OCI-LY7 (cell line): ENCODE measurements around the gene TLL2. TPM values are rescaled to one million over a fixed set of nuclear protein-coding genes. Genes with fewer than 3 reads are reported as not detected.

Experiments
- BruUV-seq: library from RNA; stranded (reverse); fragments of 400-500 nt; replicated peaks from 2 replicates; lab custom pipeline; 2021; lab: Mats Ljungman, UMichigan
- CTCF ChIA-PET: fragments of 300-600 bp; sonication (Branson Sonifier 250); formaldehyde crosslinking; loops from one replicate; lab custom pipeline; 2022; ENCODE audit warnings: antibody characterized with exemption; ENCODE audit not compliant: unreplicated experiment; lab: Charles Lee
- POLR2A ChIA-PET: fragments of 300-600 bp; sonication (Branson Sonifier 250); formaldehyde crosslinking; loops from one replicate; lab custom pipeline; 2022; ENCODE audit warnings: antibody characterized with exemption; lab: Charles Lee
- DNase-seq: peaks from one replicate; pipeline ENCODE4 v3.0.0-alpha.2; 2015; ENCODE audit warnings: low spot score
- H2AFZ ChIP-seq: fragments of 200-600 bp; sonication (generic), shearing (Covaris generic); 2 replicates; pipeline ENCODE4 v1.6.1; 2014; ENCODE audit warnings: mild to moderate bottlenecking, antibody characterized with exemption, low read length, moderate library complexity
- H3K27ac ChIP-seq: fragments of 200-600 bp; sonication (generic); 2 replicates; pipeline ENCODE4 v1.5.1; 2014; ENCODE audit warnings: mixed run types, low read depth, mild to moderate bottlenecking, moderate library complexity, low read length, inconsistent platforms; ENCODE audit not compliant: poor library complexity, severe bottlenecking
- H3K36me3 ChIP-seq: fragments of 200-600 bp; sonication (generic); 2 replicates; pipeline ENCODE4 v1.6.1; 2014; ENCODE audit warnings: mild to moderate bottlenecking, antibody characterized with exemption, low read length, moderate library complexity, mixed read lengths; ENCODE audit not compliant: insufficient read depth
- H3K4me1 ChIP-seq: fragments of 200-600 bp; sonication (generic); 2 replicates; pipeline ENCODE4 v1.5.1; 2014; ENCODE audit warnings: mild to moderate bottlenecking, low read length; ENCODE audit not compliant: insufficient read depth, poor library complexity, severe bottlenecking
- H3K4me2 ChIP-seq: fragments of 200-600 bp; sonication (generic); 2 replicates; pipeline ENCODE4 v1.6.1; 2014; ENCODE audit warnings: mild to moderate bottlenecking, low read length
- H3K4me3 ChIP-seq: fragments of 200-600 bp; sonication (generic); 2 replicates; pipeline ENCODE4 v1.5.1; 2014; ENCODE audit warnings: mild to moderate bottlenecking, low read depth, low read length; ENCODE audit not compliant: poor library complexity, severe bottlenecking
- H3K79me2 ChIP-seq: fragments of 200-600 bp; sonication (generic); 2 replicates; pipeline ENCODE4 v1.6.1; 2016; ENCODE audit warnings: low read depth, mild to moderate bottlenecking, low read length, moderate library complexity, mixed read lengths; ENCODE audit not compliant: insufficient read depth
- H3K9me2 ChIP-seq: fragments of 200-600 bp; sonication (generic); 2 replicates; pipeline ENCODE4 v1.6.1; 2016; ENCODE audit warnings: mild to moderate bottlenecking, low read length, mixed read lengths; ENCODE audit not compliant: insufficient read depth
- H3K9me3 ChIP-seq: fragments of 200-600 bp; sonication (generic); 2 replicates; pipeline ENCODE4 v1.6.1; 2014; ENCODE audit warnings: mild to moderate bottlenecking, mixed run types, low read length, mixed read lengths
- H4K20me1 ChIP-seq: fragments of 200-600 bp; sonication (generic); 2 replicates; pipeline ENCODE4 v1.6.1; 2014; ENCODE audit warnings: mild to moderate bottlenecking, antibody characterized with exemption, low read length, moderate library complexity, mixed read lengths; ENCODE audit not compliant: insufficient read depth
- CTCF ChIP-seq: fragments of 200-600 bp; sonication (generic); conservative IDR thresholded peaks from 2 replicates; pipeline ENCODE4 v1.5.1; 2014; ENCODE audit warnings: mild to moderate bottlenecking, antibody characterized with exemption, low read length, moderate library complexity, mixed read lengths
- EZH2phosphoT487 ChIP-seq: fragments of 200-600 bp; sonication (generic); IDR thresholded peaks from 2 replicates; pipeline ENCODE4 v1.6.1; 2018; ENCODE audit warnings: low read depth, borderline replicate concordance, mild to moderate bottlenecking, mixed run types, antibody characterized with exemption, low read length, moderate library complexity, mixed read lengths
- intact Hi-C: fragments of 100-400 bp; cut with micrococcal nuclease; formaldehyde crosslinking; loops from one replicate; pipeline ENCODE4 v1.10.0; 2022; ENCODE audit not compliant: unreplicated experiment
- total RNA-seq, 2 experiments: library from RNA; depleted of rRNA in 1 of 2; stranded (reverse); fragments of >200 nt in 1 of 2; shearing (Covaris generic) in 1 of 2; gene quantifications; 2 replicates each; pipeline ENCODE4 v1.2.3, GENCODE V29; 2014 to 2022

The TLL2 gene
- total RNA-seq, 2 experiments from 2014 or later = 0.97 to 1.1 TPM

- H3K79me2 ChIP-seq = no peaks in the 10 kb centered on the region
- POLR2A ChIA-PET = no interaction called here
- BruUV-seq = no TSS peak
- intact Hi-C loops = loop anchor here (10.0 kb wide), 1 partner anchor 635 kb away; no protein-coding TSS in a partner anchor
- no peak overlapping the region for H3K4me3 ChIP-seq
- no peaks in the 10 kb centered on the region for H3K4me1 ChIP-seq
- H3K9me2 ChIP-seq = no peaks in the 10 kb centered on the region
- DNase-seq = no peak
- no peak overlapping the region for H2AFZ ChIP-seq
- no peaks in the 10 kb centered on the region for H3K36me3 ChIP-seq
- TF ChIP-seq CTCF (no peak), EZH2phosphoT487 (no peak)
- H4K20me1 ChIP-seq = no peaks in the 10 kb centered on the region
- H3K9me3 ChIP-seq = no peaks in the 10 kb centered on the region
- H3K27ac ChIP-seq = no peak overlapping the region
- H3K4me2 ChIP-seq = no peak overlapping the region
- CTCF ChIA-PET = no interaction called here
Observed at GRCh38 chr10:96389785-96390184, 123.9 kb downstream of the TLL2 start.

DNA sequence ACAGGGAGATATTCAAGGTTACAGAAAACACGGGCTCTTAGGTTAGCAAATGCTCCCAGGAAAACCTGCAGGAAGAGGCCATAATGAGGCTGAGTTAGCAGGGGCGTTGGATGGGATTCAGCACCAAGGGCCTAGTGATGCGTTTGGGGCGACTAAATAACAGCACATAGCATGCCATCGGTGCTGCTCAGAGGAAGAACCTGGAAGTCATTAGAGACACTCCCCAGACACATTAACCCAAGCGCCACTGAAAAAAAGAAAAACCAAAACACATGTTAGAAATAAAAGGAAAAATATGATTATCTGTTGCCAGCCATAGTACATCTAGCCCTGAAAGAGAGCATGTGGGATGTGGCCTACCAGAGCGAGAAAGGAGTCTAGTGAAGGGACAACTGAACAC, 126.1 kb downstream of the TLL2 start:
- ChIA-PET CTCF (no interaction called here), POLR2A (no interaction called here)
- no peak overlapping the region for H2AFZ ChIP-seq
- H3K36me3 ChIP-seq = no peaks in the 10 kb centered on the region
- H3K27ac ChIP-seq = no peak overlapping the region
- no peak for TF ChIP-seq EZH2phosphoT487
- no peak for TF ChIP-seq CTCF
- H3K9me3 ChIP-seq = no peaks in the 10 kb centered on the region
- BruUV-seq = no TSS peak
- no peaks in the 10 kb centered on the region for H3K4me1 ChIP-seq
- DNase-seq = no peak
- intact Hi-C loops = no loop called here
- no peak overlapping the region for H3K4me2 ChIP-seq
- no peak overlapping the region for H3K4me3 ChIP-seq
- no peaks in the 10 kb centered on the region for H4K20me1 ChIP-seq
- H3K79me2 ChIP-seq = no peaks in the 10 kb centered on the region
- H3K9me2 ChIP-seq = no peaks in the 10 kb centered on the region

DNA sequence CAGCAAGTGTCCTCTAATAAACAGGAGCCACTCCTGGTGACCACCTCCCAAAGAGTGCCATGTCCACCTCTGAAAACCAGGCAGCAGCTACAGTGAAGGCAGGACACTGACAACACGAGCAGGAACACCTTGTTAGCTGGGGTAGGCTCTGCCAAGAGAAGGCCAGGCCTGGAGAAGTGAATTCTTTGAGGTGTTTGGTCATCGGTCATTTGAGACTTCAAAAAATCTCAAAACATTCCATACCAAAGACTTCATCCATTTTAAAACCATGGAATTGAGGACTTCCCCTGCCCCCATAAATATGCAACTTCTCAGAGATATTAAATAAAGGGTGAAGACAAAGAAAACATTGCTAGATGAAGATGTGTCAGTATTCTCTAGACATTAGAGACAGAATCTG, 126.6 kb downstream of the TLL2 start:
- intact Hi-C loops = no loop called here
- no peak for TF ChIP-seq CTCF
- TF ChIP-seq EZH2phosphoT487 = no peak

More for the DNA sequence above, 126.6 kb downstream of the TLL2 start:
- no peaks in the 10 kb centered on the region for H3K36me3 ChIP-seq
- DNase-seq = no peak
- H3K27ac ChIP-seq = no peak overlapping the region
- ChIA-PET POLR2A (no interaction called here), CTCF (no interaction called here)
- no peak overlapping the region for H3K4me2 ChIP-seq
- H3K4me3 ChIP-seq = no peak overlapping the region
- BruUV-seq = no TSS peak
- H3K79me2 ChIP-seq = no peaks in the 10 kb centered on the region
- H3K9me3 ChIP-seq = no peaks in the 10 kb centered on the region
- H3K4me1 ChIP-seq = no peaks in the 10 kb centered on the region
- no peaks in the 10 kb centered on the region for H3K9me2 ChIP-seq
- no peak overlapping the region for H2AFZ ChIP-seq
- no peaks in the 10 kb centered on the region for H4K20me1 ChIP-seq
